NCI-H460 (cell line): ENCODE results near the gene PACS1. TPM values are rescaled to one million over a fixed set of nuclear protein-coding genes. Genes with fewer than 3 reads are reported as not detected.

Experiments
- DNase-seq: peaks from one replicate; pipeline ENCODE4 v3.0.0-alpha.2; 2016; ENCODE audit warnings: low read depth; ENCODE audit errors: extremely low read depth
- total RNA-seq: library from RNA; depleted of rRNA; stranded (reverse); fragments of >200 nt; shearing (Covaris generic); gene quantifications from 2 replicates; pipeline ENCODE4 v1.2.3, GENCODE V29; 2014

The PACS1 gene
- total RNA-seq, 1 experiment from 2014 or later, result 10.3 TPM

GRCh38 chr11:66048547-66049323 is 21.3 kb upstream of the PACS1 start, which contains the start of gene GAL3ST3:
TSS of gene GAL3ST3 (minus strand) at chr11:66049161. CDS start at chr11:66045415, 3,746 bp downstream.
- DNase-seq, result no peak

- DNase-seq, result no peak
These were observed 19.4 kb upstream of the PACS1 start for GRCh38 chr11:66050581-66051231.

GRCh38 chr11:66051371-66051765 is 18.7 kb upstream of the PACS1 start:
- DNase-seq, result no peak

GRCh38 chr11:66051766-66052663 is 18.1 kb upstream of the PACS1 start, which contains the start of gene SF3B2:
TSS of gene SF3B2 (plus strand) at chr11:66052364. CDS start at chr11:66052385, 21 bp downstream.
- DNase-seq, result peak; percentile 95

GRCh38 chr11:66052664-66052982 is 17.4 kb upstream of the PACS1 start:
- no peak for DNase-seq

- DNase-seq, result no peak
These were observed 15.1 kb upstream of the PACS1 start for GRCh38 chr11:66055021-66055420.

GRCh38 chr11:66056501-66056900 is 13.6 kb upstream of the PACS1 start:
- DNase-seq, result no peak

GRCh38 chr11:66059966-66060680 is 9.9 kb upstream of the PACS1 start:
- DNase-seq, result no peak

- no peak for DNase-seq
These were observed 8.8 kb upstream of the PACS1 start for GRCh38 chr11:66061268-66061667.

GRCh38 chr11:66062408-66062807 is 7.7 kb upstream of the PACS1 start:
- DNase-seq, result no peak

GRCh38 chr11:66063900-66064299 is 6.2 kb upstream of the PACS1 start:
- no peak for DNase-seq

- no peak for DNase-seq
These were observed 5.5 kb upstream of the PACS1 start for GRCh38 chr11:66064571-66064970.

- no peak for DNase-seq
These were observed 3.3 kb upstream of the PACS1 start for GRCh38 chr11:66066751-66067150.

GRCh38 chr11:66067640-66068039 is 2.4 kb upstream of the PACS1 start:
- no peak for DNase-seq

- peak; percentile 48 for DNase-seq
These were observed 1.8 kb upstream of the PACS1 start for GRCh38 chr11:66068154-66068821.

GRCh38 chr11:66068923-66069714 is 953 bp upstream of the PACS1 start:
- peak; percentile 30 for DNase-seq

- DNase-seq, result no peak
These were observed 720 bp downstream of the PACS1 start for GRCh38 chr11:66070604-66071380.

GRCh38 chr11:66071381-66071801 is 1.3 kb downstream of the PACS1 start:
- DNase-seq, result no peak
